Activated T-cell treated with anti-CD3 and anti-CD28 coated beads for 1 hour (primary cell): Measurements from ENCODE around the gene AIMP1.
"Not testable (repeated sequence)": the region's sequence is repeated elsewhere in the genome, so short reads cannot be mapped to it uniquely, and the experiment has no call there.

Source experiments
- DNase-seq: peaks from one replicate; pipeline ENCODE4 v3.0.0-alpha.2; 2020; ENCODE audit warnings: low read depth

Gene AIMP1

GRCh38 chr4:106353786-106354185 lies 37.4 kb downstream of the AIMP1 start:
- DNase-seq = no peak

GRCh38 chr4:106355193-106355592 lies 38.8 kb downstream of the AIMP1 start:
- DNase-seq = no peak

GRCh38 chr4:106358899-106359298 lies 42.5 kb downstream of the AIMP1 start:
- DNase-seq = no peak

GRCh38 chr4:106362086-106362825 lies 45.9 kb downstream of the AIMP1 start:
- DNase-seq = no peak

- no peak for DNase-seq
Observed at GRCh38 chr4:106364282-106364681, 47.9 kb downstream of the AIMP1 start.

- no peak for DNase-seq
Observed at GRCh38 chr4:106365613-106366012, 49.3 kb downstream of the AIMP1 start.

GRCh38 chr4:106366026-106366425 lies 49.7 kb downstream of the AIMP1 start:
- DNase-seq = no peak

GRCh38 chr4:106367072-106367471 lies 50.7 kb downstream of the AIMP1 start:
- no peak for DNase-seq

- no peak for DNase-seq
Observed at GRCh38 chr4:106368678-106369077, 52.3 kb downstream of the AIMP1 start, which contains the start of gene GIMD1. TSS of gene GIMD1 (minus strand) at chr4:106368778. CDS start at chr4:106367435, 1,343 bp downstream.

- no peak for DNase-seq
Observed at GRCh38 chr4:106369456-106370060, 53.2 kb downstream of the AIMP1 start.

GRCh38 chr4:106370214-106370613 lies 53.9 kb downstream of the AIMP1 start:
- DNase-seq = no peak

GRCh38 chr4:106371161-106371560 lies 54.8 kb downstream of the AIMP1 start:
- no peak for DNase-seq

- no peak for DNase-seq
Observed at GRCh38 chr4:106373026-106373425, 56.7 kb downstream of the AIMP1 start.

GRCh38 chr4:106380179-106380578 lies 63.8 kb downstream of the AIMP1 start:
- no peak for DNase-seq

GRCh38 chr4:106384878-106385277 lies 68.5 kb downstream of the AIMP1 start:
- no peak for DNase-seq

GRCh38 chr4:106385853-106386393 lies 69.6 kb downstream of the AIMP1 start:
- DNase-seq = no peak

- DNase-seq = no peak
Observed at GRCh38 chr4:106395582-106395981, 79.2 kb downstream of the AIMP1 start.

- DNase-seq = not testable (repeated sequence)
Observed at GRCh38 chr4:106398898-106399297, 82.5 kb downstream of the AIMP1 start.
